Stimulated activated CD8-positive, alpha-beta memory T cell treated with anti-CD3 and anti-CD28 coated beads, Interleukin-2, amount 100 ng/mL, for 48 hours (primary cell): ENCODE data around the gene TNS4.

Experiments used
- DNase-seq, 2 donors: peaks; one replicate each; pipeline ENCODE4 v3.0.0-alpha.2; 2020; ENCODE audit warnings: low read depth in 2 of 2

TNS4 gene

DNA sequence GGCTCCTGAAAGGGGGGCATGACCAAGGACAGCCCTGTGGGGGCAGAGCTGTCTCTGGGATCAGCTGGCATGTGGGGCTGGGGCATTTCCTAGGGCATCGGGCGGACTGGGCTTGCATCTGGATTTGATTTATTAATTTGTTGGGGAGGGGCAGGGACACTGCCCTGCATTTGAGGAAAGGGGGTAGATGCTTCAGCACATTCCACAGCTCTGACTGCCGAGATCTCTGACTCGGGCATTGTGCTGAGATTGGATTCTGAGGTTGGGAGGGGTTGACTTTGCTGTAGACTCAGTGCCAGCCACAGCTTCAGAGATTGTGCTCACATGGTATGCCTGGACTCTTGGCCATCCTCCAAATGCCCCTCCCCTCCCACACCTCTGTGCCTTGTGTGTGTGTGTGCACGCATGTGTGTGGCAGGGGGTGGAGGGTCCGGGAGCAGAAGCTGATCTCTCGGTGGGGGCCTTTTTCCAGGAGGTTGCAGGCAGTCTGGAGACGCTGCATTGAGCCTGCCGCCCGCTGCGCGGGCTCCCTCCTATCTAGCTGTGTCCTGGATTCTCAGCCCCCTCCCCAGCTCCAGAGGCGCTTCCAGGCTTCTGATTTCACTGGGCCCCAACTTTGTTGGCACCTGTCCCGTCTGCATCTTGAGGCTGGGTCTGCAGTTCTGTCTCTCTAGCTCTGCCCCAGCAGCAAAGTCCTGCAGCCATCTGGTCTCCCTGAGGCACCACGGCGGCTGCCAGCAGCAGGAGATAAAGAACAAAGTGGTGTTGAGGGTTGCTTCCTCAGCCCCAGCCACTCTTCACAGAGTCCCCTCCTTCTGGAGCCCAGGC is 43.2 kb downstream of the TNS4 start:
- no peak for DNase-seq

- no peak for DNase-seq
These were observed 44.1 kb downstream of the TNS4 start for GRCh38 chr17:40457369-40457768.

DNA sequence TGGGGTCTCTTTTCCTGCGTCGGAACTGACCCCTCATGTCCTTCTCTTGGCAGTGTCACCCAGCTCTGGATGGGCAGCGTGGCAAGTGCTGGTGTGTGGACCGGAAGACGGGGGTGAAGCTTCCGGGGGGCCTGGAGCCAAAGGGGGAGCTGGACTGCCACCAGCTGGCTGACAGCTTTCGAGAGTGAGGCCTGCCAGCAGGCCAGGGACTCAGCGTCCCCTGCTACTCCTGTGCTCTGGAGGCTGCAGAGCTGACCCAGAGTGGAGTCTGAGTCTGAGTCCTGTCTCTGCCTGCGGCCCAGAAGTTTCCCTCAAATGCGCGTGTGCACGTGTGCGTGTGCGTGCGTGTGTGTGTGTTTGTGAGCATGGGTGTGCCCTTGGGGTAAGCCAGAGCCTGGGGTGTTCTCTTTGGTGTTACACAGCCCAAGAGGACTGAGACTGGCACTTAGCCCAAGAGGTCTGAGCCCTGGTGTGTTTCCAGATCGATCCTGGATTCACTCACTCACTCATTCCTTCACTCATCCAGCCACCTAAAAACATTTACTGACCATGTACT is 44.9 kb downstream of the TNS4 start:
- no peak for DNase-seq

GRCh38 chr17:40454613-40454995 is 46.8 kb downstream of the TNS4 start:
- DNase-seq: no peak

- DNase-seq: no peak
These were observed 47.4 kb downstream of the TNS4 start for GRCh38 chr17:40453881-40454612.

DNA sequence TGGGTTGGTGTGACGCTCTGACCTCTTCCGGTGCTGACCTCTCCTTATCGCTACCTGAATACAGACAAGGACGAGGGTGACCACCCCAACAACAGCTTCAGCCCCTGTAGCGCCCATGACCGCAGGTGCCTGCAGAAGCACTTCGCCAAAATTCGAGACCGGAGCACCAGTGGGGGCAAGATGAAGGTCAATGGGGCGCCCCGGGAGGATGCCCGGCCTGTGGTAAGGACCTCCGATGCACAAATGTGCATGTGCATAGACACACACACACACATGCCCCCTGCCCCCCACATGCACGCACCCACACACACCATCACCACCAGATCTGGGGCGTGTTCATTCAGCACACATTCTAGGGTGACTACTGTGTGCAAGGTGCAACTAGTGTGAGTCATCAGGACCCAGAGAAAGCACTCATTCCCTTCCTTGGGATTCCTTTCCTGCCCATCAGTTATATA is 48.5 kb downstream of the TNS4 start:
- no peak for DNase-seq

GRCh38 chr17:40452216-40452787 is 49.1 kb downstream of the TNS4 start:
- DNase-seq: no peak

GRCh38 chr17:40451420-40451819 is 50.0 kb downstream of the TNS4 start:
- no peak for DNase-seq

DNA sequence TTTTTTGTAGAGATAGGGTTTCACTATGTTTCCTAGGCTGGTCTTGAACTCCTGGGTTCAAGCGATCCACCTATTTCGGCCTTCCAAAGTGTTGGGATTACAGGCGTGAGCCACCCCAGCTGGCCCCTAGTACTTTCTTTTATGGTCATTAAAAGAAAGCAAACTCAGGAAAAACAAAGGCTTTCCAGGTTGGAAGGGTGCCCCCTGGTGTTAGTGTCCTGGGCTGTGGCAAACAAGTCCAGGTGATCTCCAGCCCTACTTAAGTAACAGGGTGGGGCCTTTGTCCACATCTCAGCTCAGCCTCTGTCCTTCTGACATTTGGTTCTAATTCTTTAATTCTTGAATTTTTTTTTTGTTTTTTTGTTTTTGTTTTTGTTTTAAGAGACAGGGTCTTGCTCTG is 51.2 kb downstream of the TNS4 start:
- DNase-seq: peak; percentile 13 to 26

- no peak for DNase-seq
These were observed 52.7 kb downstream of the TNS4 start for GRCh38 chr17:40448639-40449261.

DNA sequence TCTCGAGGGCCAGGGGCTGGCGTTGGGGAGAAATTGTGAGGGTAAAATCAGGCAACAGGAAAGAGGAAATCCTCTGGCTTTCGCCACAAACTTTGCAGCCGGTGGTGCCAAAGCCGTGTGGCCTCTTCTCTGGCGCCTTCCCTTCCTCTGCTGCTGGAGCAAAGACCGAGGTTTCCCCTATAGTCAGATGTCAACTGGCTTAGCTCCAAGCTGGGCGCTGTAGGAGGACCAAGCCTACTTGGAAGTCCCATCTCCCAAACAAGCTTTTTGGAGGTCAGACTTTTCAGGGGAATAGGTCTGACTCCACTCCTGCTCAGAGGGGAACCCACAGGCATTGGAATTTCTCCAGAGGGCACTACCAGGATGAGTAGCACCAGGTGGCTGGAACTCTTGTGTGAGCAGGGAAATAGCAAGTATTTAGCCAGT is 53.2 kb downstream of the TNS4 start:
- DNase-seq: no peak

- DNase-seq: no peak
These were observed 53.6 kb downstream of the TNS4 start for GRCh38 chr17:40447806-40448205.

DNA sequence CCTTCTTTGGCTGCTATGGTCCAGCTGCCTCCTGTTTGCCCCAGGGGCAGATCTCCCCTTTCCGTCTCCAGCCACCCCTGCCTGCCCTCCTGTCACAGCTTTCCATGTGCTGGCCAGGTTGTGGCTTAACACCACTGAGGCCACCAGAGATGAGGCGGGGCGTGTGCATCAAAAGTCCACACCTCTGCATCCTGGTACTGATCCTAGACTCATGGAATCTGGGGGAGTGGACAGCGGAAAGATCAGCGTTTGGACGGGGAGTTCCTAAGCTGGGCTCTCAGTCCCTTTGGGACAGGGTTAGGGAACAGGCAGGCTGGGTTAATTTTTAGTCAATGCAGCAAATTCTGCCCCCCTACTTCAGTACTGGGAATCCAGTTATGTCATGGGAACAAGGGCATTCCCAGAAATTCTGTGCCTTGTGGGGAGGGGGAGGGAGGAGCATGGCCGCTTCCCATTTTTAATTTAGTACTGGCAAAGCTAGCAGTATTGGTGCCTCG is 54.2 kb downstream of the TNS4 start:
- DNase-seq: no peak

GRCh38 chr17:40445751-40446468 is 55.5 kb downstream of the TNS4 start:
- DNase-seq: no peak

DNA sequence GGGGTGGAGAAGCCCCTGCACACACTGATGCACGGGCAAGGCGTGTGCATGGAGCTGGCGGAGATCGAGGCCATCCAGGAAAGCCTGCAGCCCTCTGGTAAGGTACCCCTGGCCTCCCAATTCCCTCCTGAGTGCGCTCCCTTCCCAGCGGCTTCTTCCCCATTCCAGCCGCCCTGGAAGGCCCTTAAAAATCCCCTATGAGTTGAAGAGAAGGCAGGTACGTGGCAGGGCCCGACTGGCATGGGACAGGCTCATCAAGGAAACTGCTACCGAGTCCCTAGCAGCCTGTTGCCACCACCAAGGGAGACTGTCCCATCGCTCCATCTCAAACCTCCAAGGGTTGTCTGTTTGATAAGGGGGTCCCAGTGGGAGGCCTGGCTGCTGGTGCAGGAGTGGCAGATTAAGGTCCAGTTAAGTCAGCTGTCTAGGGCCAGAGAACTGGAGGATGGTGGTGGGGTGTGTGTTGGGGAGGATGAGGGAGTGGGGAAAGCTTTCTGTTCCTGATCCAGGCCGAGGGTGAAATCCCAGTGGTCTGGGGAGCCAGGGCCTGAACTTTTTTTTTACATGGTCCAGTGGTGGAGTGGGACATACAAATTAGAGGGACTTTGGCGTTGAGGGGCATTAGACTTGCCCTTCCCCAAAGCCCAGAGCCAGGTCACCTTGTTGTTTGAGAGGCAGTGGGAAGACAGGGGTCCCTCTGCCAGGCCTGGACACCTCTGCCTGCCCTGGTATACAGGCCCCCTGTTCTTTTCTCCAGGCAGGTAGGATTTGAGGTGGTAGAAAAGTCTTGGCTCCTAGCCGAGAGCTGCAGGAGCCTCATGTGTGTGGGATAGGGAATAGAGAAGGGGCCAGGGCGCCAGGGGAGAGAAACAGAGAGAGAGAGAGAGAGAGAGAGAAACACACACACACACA is 57.2 kb downstream of the TNS4 start:
- no peak for DNase-seq

DNA sequence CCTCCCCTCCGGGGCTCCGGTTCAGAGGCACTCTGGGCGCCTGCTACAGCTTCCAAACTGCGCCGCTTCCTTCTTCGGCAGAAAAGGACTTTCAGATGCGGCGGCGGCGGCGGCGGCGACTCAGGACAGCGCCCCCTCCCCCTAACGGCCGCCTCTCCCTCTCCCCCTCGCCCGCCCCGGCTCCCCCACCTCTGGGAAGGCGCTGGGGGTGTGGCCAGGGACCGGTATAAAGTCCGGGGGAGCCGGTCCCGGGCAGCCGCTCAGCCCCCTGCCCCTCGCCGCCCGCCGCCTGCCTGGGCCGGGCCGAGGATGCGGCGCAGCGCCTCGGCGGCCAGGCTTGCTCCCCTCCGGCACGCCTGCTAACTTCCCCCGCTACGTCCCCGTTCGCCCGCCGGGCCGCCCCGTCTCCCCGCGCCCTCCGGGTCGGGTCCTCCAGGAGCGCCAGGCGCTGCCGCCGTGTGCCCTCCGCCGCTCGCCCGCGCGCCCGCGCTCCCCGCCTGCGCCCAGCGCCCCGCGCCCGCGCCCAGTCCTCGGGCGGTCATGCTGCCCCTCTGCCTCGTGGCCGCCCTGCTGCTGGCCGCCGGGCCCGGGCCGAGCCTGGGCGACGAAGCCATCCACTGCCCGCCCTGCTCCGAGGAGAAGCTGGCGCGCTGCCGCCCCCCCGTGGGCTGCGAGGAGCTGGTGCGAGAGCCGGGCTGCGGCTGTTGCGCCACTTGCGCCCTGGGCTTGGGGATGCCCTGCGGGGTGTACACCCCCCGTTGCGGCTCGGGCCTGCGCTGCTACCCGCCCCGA is 58.0 kb downstream of the TNS4 start, which contains the start of gene IGFBP4:
TSS of gene IGFBP4 (plus strand) at position 255 of the 792 bp plus-strand sequence. CDS start at position 541, 286 bp downstream.
- peak; percentile 56 to 62 for DNase-seq

DNA sequence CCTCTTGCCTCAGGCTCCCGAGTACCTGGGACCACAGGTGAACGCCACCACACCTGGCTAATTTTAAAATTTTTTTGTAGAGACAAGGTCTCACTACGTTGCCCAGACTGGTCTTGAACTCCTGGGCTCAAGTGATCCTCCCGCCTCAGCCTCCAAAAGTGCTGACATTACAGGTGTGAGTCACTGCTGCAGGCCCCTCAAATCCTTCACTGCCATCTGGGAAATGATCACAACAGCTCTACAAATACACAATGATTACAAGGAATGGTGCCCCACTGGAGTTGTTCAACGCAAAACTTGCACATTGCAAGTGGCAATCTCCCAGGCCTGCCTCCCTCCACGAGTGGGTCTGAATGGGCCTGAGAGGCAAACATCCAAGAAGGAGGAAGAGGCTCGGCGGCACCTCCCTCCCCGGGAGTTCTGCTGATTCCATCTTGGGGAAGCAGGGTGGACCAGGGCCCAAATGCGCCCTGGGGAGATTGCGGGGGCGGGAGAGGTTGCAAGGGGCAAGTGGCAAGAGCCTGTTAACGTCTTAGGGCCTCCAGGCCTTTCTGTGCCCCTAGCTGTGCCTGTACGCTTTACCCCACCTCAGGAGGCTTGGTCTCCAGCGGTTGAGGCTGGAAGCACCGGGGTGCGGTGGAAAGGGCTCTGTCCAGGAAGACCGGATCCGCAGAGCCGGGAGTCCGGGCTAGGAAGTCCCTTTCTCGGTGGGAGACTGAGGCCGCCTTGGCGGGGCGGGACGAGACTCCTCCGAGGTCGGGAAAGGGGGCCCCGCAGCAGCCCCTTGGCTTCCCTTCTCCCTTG is 58.8 kb downstream of the TNS4 start:
- DNase-seq: no peak

- DNase-seq: no peak
These were observed 61.3 kb downstream of the TNS4 start for GRCh38 chr17:40440166-40440565.
